ENCODE data around the gene HYCC1. TPM values are rescaled to one million over a fixed set of nuclear protein-coding genes. Genes with fewer than 3 reads are reported as not detected.

The HYCC1 gene
- total and polyA plus RNA-seq, 2 donors (not counting 3 experiments of a cell fraction or from before 2014, with no cell fraction given): 14.5 to 51.8 TPM

- intact Hi-C loops (cut with micrococcal nuclease): no loop called here
- CTCF ChIA-PET: interaction anchor here (0.6 to 1.7 kb wide), 4 partner anchors 12 to 114 kb away, joined by 3 to 6 read pairs (median 4); no protein-coding TSS in a partner anchor
- H3K36me3 ChIP-seq (ENCODE audit: control insufficient read depth in 2 of 2, extremely low read depth in 1 of 2, insufficient read depth in 2 of 2, low read length in 2 of 2): peaks cover 0 to 2% of the 10 kb centered on the region in 2 experiments
- no peak overlapping the region for H2AFZ ChIP-seq (ENCODE audit: low read depth, low read length)
- dilution Hi-C loops (cut with MboI; ENCODE audit: extremely low pct_ligation_motif_present, low sequenced_read_pairs): no loop called here
- H3K27me3 ChIP-seq (ENCODE audit: control insufficient read depth in 2 of 2, insufficient read depth in 2 of 2, low read length in 2 of 2): no peaks in the 10 kb centered on the region
- no TSS peak for BruUV-seq (replicated peaks)
- no peak overlapping the region for H3K27ac ChIP-seq (ENCODE audit: insufficient read depth, low read depth, low read length)
- H4K20me1 ChIP-seq (replicated peaks; ENCODE audit: control insufficient read depth, extremely low read depth, insufficient read depth, low read length): no peaks in the 10 kb centered on the region
- POLR2A ChIA-PET: no interaction called here
- H3K9ac ChIP-seq (replicated peaks; ENCODE audit: extremely low read depth, insufficient read depth, low read length): no peak overlapping the region
- peak; percentile 19 for TF ChIP-seq JUN (IDR thresholded peaks at IDR 0.05; ENCODE audit: borderline replicate concordance, insufficient read depth, insufficient read length, low read depth)
- TF ChIP-seq, protein P1, sequence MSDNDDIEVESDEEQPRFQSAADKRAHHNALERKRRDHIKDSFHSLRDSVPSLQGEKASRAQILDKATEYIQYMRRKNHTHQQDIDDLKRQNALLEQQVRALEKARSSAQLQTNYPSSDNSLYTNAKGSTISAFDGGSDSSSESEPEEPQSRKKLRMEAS (IDR thresholded peaks at IDR 0.05; ENCODE audit: insufficient read depth, insufficient read length): no peak
- TF ChIP-seq GATA2 (IDR thresholded peaks at IDR 0.05; ENCODE audit: insufficient read depth, insufficient read length, low read depth, low read length): no peak
- peak; percentile 28 for TF ChIP-seq FOS (IDR thresholded peaks at IDR 0.05; ENCODE audit: borderline replicate concordance, insufficient read depth, low read length)
- TF ChIP-seq POLR2AphosphoS5 (IDR thresholded peaks at IDR 0.05; ENCODE audit: insufficient read depth, low read depth, low read length): no peak
- FAIRE-seq (no peak), DNase-seq (ENCODE audit: low read depth, low spot score) (peak; percentile 16)
- H3K79me2 ChIP-seq (ENCODE audit: control insufficient read depth, insufficient read depth, low read length): no peaks in the 10 kb centered on the region
- H3K9me3 ChIP-seq (replicated peaks; ENCODE audit: control insufficient read depth, insufficient read depth, low read length): no peaks in the 10 kb centered on the region
- H3K4me3 ChIP-seq (replicated peaks in 1 of 3; ENCODE audit: insufficient read depth in 1 of 3, low read depth in 1 of 3, low read length in 3 of 3): no peak overlapping the region
- no peaks in the 10 kb centered on the region for H3K4me1 ChIP-seq (ENCODE audit: control insufficient read depth, extremely low read depth, insufficient read depth, low read length)
- H3K9me1 ChIP-seq (replicated peaks; ENCODE audit: control insufficient read depth, extremely low read depth, insufficient read depth, low read length): no peaks in the 10 kb centered on the region
- H3K4me2 ChIP-seq (ENCODE audit: insufficient read depth, low read length): no peak overlapping the region
Measured at GRCh38 chr7:22972207-22972606, 41.7 kb downstream of the HYCC1 start.

- intact Hi-C loops (cut with micrococcal nuclease) (no loop called here), dilution Hi-C loops (cut with MboI; ENCODE audit: extremely low pct_ligation_motif_present, low sequenced_read_pairs) (no loop called here)
- no peak overlapping the region for H3K27ac ChIP-seq (ENCODE audit: insufficient read depth, low read depth, low read length)
- H3K79me2 ChIP-seq (ENCODE audit: control insufficient read depth, insufficient read depth, low read length): no peaks in the 10 kb centered on the region
- H3K4me1 ChIP-seq (ENCODE audit: control insufficient read depth, extremely low read depth, insufficient read depth, low read length): no peaks in the 10 kb centered on the region
- POLR2A ChIA-PET: no interaction called here
- H3K4me2 ChIP-seq (ENCODE audit: insufficient read depth, low read length): no peak overlapping the region
- BruUV-seq (replicated peaks): no TSS peak
- H3K9me1 ChIP-seq (replicated peaks; ENCODE audit: control insufficient read depth, extremely low read depth, insufficient read depth, low read length): no peaks in the 10 kb centered on the region
- TF ChIP-seq, protein P2, sequence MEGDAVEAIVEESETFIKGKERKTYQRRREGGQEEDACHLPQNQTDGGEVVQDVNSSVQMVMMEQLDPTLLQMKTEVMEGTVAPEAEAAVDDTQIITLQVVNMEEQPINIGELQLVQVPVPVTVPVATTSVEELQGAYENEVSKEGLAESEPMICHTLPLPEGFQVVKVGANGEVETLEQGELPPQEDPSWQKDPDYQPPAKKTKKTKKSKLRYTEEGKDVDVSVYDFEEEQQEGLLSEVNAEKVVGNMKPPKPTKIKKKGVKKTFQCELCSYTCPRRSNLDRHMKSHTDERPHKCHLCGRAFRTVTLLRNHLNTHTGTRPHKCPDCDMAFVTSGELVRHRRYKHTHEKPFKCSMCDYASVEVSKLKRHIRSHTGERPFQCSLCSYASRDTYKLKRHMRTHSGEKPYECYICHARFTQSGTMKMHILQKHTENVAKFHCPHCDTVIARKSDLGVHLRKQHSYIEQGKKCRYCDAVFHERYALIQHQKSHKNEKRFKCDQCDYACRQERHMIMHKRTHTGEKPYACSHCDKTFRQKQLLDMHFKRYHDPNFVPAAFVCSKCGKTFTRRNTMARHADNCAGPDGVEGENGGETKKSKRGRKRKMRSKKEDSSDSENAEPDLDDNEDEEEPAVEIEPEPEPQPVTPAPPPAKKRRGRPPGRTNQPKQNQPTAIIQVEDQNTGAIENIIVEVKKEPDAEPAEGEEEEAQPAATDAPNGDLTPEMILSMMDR (IDR thresholded peaks at IDR 0.05; ENCODE audit: extremely low read depth in 1 of 2, insufficient read depth in 1 of 2, low read depth in 1 of 2, low read length in 2 of 2): no peak
- no peak for TF ChIP-seq EZH2 (IDR thresholded peaks at IDR 0.05; ENCODE audit: borderline replicate concordance, low read depth, low read length, severe bottlenecking)
- no peak for TF ChIP-seq FOS (IDR thresholded peaks at IDR 0.05; ENCODE audit: borderline replicate concordance, insufficient read depth, low read length)
- no peak for TF ChIP-seq GATA2 (IDR thresholded peaks at IDR 0.05; ENCODE audit: insufficient read depth, insufficient read length, low read depth, low read length)
- DNase-seq (ENCODE audit: low read depth, low spot score): no peak
- CTCF ChIA-PET: interaction anchor here (0.5 kb wide), 1 partner anchor 214 kb away, joined by 3 read pairs; no protein-coding TSS in a partner anchor
- H2AFZ ChIP-seq (ENCODE audit: low read depth, low read length): no peak overlapping the region
- no peaks in the 10 kb centered on the region for H3K27me3 ChIP-seq (ENCODE audit: control insufficient read depth in 2 of 2, insufficient read depth in 2 of 2, low read length in 2 of 2)
- FAIRE-seq: peak; percentile 76
- no peaks in the 10 kb centered on the region for H3K9me3 ChIP-seq (replicated peaks; ENCODE audit: control insufficient read depth, insufficient read depth, low read length)
- H4K20me1 ChIP-seq (replicated peaks; ENCODE audit: control insufficient read depth, extremely low read depth, insufficient read depth, low read length): no peaks in the 10 kb centered on the region
- no peaks in the 10 kb centered on the region for H3K36me3 ChIP-seq (ENCODE audit: control insufficient read depth in 2 of 2, extremely low read depth in 1 of 2, insufficient read depth in 2 of 2, low read length in 2 of 2)
- no peak overlapping the region for H3K4me3 ChIP-seq (replicated peaks in 1 of 3; ENCODE audit: insufficient read depth in 1 of 3, low read depth in 1 of 3, low read length in 3 of 3)
- H3K9ac ChIP-seq (replicated peaks; ENCODE audit: extremely low read depth, insufficient read depth, low read length): no peak overlapping the region
Measured at GRCh38 chr7:22969010-22969431, 44.9 kb downstream of the HYCC1 start.

Data from endothelial cell of umbilical vein (primary cell).